SU-DHL-6 (cell line): ENCODE measurements around the gene FUS.

Experiments
- CTCF ChIP-seq: fragments of 200-600 bp; sonication (generic); IDR thresholded peaks from one replicate; pipeline ENCODE4 v1.5.1; 2017; ENCODE audit warnings: antibody characterized with exemption, mild to moderate bottlenecking, low read length, moderate library complexity; ENCODE audit not compliant: insufficient read depth, poor library complexity, severe bottlenecking
- EZH2phosphoT487 ChIP-seq: fragments of 200-600 bp; sonication (generic), shearing (Covaris generic); conservative IDR thresholded peaks from 2 replicates; pipeline ENCODE4 v1.6.1; 2018; ENCODE audit warnings: mild to moderate bottlenecking, antibody characterized with exemption, low read length, moderate library complexity, mixed read lengths

- TF ChIP-seq CTCF = no peak
- no peak for TF ChIP-seq EZH2phosphoT487
These were observed 25.1 kb downstream of the FUS start for GRCh38 chr16:31204871-31205666.
